ENCODE results near the gene SH3BP1.
"Not testable (repeated sequence)": the region's sequence is repeated elsewhere in the genome, so short reads cannot be mapped to it uniquely, and the experiment has no call there.

Gene SH3BP1

DNA sequence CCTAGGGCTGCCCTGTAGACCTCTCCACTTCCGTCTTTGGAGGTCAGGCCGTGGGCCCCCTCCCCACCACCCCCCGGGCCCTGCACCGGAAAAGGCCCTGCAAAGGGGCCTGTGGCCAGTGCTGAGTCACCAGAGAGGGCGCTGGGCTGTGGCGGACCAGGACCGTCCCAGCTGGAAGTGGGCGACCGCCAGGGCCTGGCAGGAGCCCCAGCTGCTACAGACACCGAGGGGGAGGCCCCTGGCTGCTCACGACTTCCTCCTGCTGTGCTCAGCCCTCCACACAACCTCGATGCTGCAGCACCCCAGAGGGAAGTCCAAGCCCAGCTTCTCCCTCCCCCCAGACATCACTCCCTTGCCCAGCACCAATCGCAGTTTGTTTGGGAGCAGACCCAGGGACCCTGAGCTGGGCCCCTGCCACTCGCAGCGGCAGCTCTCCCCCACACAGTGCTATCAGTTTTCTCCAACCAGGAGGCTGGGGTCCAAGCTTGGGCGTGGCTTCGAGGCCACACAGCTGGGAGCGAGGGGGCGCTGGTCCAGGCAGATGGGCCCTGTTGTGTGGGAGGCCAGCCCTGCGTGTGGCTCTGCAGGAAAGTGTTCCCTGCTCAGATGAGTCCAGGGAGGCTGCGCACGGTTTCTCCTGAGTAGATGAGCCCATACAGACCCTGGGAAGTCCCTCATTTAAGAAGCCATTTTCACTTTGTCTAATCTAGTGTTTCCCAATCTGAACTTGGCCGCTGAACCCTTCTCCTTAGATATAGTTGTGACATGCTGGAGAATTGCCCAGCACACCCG, 5.6 kb upstream of the SH3BP1 start:
- no peak for DNase-seq

GRCh38 chr22:37634417-37634924, 5.0 kb upstream of the SH3BP1 start:
- no peak for DNase-seq

- no peak for DNase-seq
These were observed 4.3 kb upstream of the SH3BP1 start for GRCh38 chr22:37635157-37635556.

DNA sequence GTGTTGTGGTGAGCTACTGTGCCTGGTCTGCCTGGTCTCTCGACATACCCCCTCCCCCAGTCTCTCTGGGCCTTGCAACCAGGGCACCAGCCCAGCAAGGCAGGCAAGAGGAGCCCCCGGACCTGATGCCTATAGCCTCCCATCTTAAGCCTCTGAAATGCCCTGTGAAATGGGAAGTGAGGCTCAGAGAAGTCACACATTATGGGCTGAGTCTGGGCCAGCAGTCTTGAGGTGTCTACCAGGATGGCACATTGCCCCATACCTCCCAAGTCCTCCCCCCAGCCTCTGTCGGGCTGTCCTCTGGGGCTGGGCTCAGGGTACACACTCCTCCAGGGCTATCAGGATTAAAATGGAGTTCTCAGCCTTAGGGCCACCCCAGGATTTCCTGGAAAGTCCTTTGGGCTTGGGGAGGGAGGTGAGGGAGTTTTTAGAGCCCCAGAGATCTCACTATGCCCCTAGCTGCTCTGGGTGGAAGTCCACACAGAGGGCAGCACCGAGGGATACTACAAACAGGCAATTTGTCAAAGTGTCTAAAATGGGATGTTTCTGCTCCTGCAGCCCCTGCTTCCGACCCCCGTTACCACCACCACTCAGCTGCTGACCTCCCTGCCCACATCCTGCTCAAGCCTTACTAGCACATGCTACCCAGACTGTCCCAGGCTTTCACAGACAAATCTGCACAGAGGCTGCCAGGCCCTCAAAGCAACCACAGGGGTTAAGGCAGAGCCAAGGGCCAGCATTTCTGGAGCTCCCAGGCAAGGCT, 3.1 kb upstream of the SH3BP1 start:
- DNase-seq: no peak

DNA sequence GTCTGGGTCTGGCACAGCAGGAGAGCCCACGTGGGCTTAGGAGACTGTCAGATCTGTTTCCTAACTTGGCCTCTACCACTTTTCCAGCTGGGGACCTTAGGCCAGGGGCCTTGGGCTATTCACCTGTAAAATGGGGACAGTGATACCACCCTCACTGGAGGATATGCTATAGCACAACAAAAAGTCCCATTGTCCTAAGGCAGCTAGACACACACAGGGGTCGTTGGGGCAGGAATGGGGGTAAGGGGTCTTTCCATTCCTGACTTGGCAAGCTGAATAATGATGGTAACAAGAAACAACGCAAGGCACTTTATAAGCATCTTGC, 2.6 kb upstream of the SH3BP1 start:
- DNase-seq: no peak

GRCh38 chr22:37638391-37639069, 939 bp upstream of the SH3BP1 start:
- no peak for DNase-seq

GRCh38 chr22:37639771-37640590, 512 bp downstream of the SH3BP1 start:
- DNase-seq: no peak

DNA sequence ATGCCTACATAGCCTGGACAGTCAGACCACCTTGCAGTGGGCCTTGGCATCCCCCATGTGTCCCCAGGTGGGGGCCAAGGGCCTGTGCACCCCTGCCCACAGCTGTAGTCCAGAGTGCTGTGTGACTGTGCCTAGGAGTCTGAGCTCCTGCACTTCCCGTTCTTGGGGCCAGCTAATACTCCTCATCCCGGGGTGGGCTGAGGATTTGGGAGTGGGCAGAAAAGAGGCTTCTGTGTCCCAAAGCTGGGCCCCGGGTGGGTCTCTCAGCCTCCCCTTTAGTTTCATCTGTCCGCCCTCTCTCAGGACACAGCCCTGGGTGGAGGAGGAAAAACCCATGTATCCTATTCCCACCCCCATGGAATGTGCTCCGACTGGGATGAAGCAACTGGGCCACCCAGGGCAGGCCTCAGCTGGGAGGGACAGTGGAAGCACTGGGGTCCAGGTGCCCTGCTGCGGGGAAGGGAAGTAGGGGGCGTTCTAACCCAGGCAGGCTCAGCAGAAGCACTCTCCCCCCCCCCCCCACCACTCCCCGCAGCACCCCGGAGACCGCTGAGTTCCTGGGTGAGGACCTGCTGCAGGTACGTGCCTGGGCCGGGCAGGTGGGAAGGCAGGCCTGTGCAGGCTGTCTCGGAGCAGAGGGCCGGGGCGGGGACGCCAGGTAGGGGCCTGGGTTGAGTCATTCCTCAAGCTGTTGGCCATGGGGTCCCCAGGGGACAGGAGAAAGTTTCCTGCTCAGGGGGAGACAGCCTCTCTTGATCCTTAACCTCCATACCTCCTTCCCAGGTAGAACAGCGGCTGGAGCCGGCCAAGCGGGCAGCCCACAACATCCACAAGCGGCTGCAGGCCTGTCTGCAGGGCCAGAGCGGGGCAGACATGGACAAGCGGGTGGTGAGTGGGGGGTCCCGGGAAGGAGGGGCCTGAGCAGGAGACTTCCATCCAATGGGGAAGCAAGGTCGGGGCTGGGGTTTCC, 1.4 kb downstream of the SH3BP1 start:
- no peak for DNase-seq

DNA sequence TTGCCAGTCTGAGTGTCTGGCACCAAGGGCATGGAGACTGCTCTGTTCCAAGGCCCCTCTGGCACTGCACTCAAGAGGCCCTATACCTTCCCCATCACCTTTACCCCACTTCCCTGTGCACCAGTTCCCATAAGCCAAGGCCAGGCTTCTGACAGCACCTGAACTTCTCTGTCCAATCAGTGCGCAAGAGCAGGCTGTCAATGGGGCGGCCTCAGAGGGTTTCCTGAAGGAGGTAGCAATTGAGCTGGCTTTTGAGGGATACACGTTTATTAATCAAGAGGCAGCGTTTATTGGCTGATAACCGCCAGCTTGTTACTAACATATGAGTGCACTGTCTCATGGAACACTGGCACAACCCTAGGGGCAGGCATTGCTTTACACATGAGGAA, 2.1 kb downstream of the SH3BP1 start:
- no peak for DNase-seq

GRCh38 chr22:37643225-37643847, 3.9 kb downstream of the SH3BP1 start:
- peak; percentile 6 for DNase-seq

GRCh38 chr22:37647317-37647716, 7.8 kb downstream of the SH3BP1 start:
- DNase-seq: no peak

DNA sequence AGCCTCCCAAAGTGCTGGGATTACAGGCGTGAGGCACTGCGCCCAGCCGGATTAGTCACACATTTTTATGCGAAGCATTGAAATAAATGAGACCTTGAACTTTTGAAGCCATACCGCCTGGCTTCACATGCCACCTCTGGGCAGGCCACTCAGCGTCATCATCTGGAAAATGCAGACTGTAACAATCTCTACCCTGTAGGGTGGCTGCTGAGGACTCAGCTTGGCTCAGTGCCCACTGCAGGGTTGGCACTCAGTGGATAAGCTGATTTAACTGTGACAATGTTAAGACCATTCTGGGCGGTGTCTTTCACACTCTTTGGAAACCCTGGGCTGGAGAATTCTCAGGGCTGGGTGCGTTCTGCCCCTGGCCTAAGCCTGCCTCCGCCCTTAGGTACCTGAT, 8.5 kb downstream of the SH3BP1 start:
- DNase-seq: no peak

DNA sequence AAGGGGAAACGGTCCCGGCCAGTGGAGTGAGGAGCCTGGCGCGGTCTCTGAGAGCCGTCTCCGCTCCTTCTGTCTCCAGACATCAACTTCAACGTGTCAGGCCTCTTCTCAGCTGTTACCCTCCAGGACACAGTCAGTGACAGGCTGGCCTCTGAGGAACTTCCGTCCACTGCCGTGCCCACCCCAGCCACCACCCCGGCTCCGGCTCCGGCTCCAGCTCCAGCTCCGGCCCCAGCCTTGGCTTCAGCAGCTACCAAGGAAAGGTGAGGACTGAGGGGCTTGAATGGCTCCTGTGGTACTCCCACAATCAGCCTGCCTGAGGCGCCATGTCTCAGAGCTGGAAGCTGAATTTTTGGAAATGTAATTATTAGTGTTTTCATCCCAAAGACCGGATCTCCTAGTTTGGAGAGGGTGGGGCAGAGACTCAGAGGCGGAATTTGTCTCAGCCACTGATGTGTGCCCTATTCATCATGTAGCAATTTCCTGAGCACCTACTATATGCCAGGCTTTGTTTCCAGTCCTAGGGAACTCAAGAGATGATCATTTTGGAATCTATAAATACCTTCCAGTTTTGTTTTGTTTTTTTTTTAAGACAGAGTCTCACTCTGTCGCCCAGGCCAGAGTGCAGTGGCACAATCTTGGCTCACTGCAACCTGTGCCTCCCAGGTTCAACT, 11.1 kb downstream of the SH3BP1 start:
- no peak for DNase-seq

DNA sequence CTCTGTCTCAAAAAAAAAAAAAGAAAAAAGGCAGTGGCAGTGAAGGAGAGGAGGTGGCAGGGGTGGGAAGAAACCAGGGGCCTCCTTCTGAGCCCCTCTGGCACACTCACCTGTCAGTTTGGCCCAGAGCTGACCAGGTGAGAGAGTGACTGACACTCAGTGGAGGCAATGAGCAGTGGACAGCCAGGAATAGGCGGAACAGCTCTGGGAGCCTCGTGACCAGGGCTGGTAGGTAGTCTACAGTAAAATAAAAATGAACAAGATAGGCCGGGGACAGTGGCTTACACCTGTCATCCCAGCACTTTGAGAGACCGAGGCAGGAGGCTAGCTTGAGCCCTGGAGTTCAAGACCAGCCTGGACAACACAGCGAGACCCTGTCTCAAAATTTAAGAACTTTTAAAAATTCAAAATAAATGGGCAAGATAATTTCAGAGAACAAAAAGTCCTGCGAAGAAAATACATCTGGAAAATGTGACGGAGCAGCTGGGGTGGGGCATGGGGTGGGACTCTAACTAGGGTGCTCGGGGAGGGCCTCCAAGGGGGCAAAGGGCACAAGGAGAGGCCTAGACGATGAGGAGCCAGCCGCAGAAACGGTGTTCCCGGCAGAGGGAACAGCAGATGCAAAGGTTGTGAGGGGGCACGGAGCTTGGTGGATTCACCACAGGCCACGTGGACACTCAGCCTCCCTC, 15.2 kb downstream of the SH3BP1 start:
- no peak for DNase-seq

DNA sequence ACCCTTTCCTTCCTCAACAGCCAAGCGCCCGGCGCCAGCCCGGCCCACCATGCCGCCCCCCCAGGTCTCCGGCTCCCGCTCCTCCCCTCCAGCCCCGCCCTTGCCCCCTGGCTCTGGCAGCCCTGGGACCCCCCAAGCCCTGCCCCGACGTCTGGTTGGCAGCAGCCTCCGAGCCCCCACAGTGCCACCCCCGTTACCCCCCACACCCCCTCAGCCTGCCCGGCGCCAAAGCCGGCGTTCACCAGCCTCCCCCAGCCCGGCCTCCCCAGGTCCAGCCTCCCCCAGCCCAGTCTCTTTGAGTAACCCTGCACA, 15.7 kb downstream of the SH3BP1 start:
- DNase-seq: no peak

- not testable (repeated sequence) for DNase-seq
These were observed 17.1 kb downstream of the SH3BP1 start for GRCh38 chr22:37656583-37656982.

DNA sequence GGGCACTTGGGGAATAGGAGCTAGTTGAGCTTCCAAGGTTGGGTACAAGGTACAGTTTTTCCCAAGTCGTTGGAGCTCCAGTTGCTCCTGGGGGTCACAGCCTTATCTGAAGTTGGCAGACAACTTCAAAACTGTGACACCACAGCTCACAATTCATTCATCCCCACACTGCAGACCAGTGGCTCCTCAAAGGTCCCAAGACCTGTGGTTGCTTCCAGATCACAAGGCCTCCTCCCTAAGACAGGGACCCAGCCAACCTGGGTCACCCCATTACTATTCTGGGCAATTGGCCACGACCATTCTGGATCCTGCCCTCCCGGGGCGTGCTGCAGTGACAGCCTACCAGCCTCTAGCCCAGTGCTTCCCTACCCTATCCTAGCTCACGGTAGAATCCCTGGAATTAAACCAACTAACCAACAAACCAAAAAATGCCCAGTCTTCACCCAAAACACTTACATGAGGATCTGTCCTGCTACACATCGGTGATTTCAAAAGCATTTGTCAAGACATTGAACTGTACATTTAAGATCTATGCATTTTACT, 18.2 kb downstream of the SH3BP1 start:
- DNase-seq: no peak

GRCh38 chr22:37658133-37659065, 18.9 kb downstream of the SH3BP1 start, which contains the start of gene PDXP:
Gene PDXP (plus strand): TSS chr22:37658723. CDS start chr22:37658783, 60 bp downstream.
- DNase-seq: peak; percentile 89
